SW480 (cell line): ENCODE results near the gene CCL4.
"Not testable (repeated sequence)": the region's sequence is repeated elsewhere in the genome, so short reads cannot be mapped to it uniquely, and the experiment has no call there.

Source experiments
- DNase-seq: peaks from one replicate; pipeline ENCODE4 v3.0.0-alpha.2; 2016; ENCODE audit warnings: low spot score

The CCL4 gene

DNA sequence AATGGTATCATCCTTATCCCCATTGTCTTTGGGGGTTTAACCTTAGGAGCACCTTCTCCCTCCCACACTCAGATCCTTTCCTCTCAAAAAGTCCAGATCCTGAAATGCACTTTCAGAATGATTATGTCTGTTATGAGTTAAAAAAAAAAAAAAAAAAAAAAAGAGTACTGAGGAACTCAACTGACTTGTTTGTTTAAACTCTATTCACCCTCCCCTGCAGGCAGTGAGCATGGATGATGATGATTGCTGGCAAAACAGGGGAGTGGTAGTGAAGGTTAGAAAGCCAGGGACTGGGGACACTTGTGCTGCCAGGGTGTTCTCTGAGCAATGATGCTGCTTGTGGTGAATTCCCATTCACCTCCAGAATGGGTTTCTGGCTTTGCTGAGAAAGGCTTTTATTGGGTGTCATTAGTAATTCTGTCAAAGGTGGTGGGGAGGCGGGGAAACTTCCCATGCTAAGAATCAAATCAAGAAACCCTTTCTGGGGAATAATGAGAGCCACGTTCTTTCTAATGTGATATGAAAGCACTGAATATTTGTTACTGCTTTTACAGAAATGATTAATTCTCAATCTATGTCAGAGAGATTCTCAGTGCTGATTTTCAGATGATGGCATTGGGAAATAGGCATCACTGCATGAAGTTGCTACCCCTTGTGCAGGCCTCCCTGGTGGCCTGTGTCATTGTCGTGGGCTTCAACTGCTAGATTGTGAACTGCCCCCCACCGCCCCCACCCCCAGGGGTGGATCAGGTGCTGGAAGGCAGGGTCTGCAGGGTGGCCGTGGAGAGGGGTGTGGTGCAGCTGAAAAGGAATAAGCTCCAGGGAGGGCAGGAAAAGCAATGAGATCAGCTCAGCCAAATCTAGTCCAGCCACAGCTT lies 14.1 kb downstream of the CCL4 start:
- DNase-seq: no peak

DNA sequence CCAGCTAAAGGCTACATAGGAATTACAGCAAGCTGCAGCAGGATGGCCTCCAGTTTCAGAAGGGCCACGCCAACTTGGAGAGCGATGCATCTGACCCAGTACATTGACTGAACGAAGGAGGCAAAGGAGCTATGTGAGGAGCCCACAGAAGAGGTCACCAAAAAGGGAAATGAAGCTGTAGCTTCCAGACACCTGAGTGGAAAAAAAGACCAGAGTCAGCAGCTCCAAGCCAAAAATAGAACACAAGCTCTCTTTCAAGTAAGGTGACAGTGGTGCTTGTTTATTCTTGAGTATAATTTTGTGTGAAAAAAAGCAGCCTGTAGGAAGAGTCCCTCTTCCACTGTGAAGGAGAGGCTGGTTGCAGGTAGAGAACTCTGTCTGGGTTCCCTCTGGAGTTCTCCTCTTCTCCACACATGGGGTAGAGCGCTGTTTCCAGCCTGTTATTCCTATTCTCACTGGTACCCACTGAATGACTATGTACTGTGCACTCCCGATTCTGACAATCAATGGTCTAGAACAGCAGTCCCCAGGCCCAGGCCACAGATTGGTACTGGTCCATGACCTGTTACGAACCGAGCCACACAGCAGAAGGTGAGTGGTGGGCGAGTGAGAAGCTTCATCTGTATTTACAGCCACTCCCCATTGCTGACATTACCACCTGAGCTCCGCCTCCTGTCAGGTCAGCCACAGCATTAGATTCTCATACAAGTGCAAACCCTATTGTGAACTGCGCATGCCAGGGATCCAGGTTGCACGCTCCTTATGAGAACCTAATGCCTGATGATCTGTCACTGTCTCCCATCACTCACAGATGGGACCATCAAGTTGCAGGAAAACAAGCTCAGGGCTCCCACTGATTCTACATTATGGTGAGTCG lies 15.1 kb downstream of the CCL4 start:
- no peak for DNase-seq

DNA sequence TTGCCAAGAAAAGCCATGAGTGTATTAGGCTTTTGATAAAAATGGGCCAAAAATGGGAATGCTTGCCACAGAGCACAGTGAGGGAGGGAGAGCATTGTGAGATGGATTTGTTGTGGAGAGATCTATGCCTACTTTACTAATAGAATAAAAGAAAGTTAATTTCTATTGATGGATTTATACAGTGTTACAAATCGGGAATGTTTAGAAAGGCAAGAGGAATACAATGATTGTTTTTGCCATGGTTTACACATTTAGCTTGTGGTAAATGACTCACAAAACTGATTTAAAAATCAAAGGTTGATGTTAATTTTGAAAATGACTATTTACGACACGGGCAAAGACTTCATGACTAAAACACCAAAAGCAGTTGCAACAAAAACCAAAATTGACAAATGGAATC lies 16.6 kb downstream of the CCL4 start:
- DNase-seq: no peak

DNA sequence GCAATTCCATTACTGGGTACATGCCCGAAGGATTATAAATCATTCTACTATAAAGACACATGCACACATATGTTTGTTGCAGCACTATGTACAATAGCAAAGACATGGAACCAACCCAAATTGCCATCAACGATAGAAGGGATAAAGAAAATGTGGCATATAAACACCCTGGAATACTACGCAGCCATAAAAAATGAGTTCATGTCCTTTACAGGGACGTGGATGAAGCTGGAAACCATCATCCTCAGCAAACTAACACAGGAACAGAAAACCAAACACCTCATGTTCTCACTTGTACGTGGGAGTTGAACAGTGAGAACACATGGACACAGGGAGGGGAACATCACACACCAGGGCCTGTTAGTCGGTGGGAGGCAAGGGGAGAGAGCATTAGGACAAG lies 17.5 kb downstream of the CCL4 start:
- DNase-seq: not testable (repeated sequence)

- no peak for DNase-seq
These were observed 19.8 kb downstream of the CCL4 start for GRCh38 chr17:36123431-36123830.

DNA sequence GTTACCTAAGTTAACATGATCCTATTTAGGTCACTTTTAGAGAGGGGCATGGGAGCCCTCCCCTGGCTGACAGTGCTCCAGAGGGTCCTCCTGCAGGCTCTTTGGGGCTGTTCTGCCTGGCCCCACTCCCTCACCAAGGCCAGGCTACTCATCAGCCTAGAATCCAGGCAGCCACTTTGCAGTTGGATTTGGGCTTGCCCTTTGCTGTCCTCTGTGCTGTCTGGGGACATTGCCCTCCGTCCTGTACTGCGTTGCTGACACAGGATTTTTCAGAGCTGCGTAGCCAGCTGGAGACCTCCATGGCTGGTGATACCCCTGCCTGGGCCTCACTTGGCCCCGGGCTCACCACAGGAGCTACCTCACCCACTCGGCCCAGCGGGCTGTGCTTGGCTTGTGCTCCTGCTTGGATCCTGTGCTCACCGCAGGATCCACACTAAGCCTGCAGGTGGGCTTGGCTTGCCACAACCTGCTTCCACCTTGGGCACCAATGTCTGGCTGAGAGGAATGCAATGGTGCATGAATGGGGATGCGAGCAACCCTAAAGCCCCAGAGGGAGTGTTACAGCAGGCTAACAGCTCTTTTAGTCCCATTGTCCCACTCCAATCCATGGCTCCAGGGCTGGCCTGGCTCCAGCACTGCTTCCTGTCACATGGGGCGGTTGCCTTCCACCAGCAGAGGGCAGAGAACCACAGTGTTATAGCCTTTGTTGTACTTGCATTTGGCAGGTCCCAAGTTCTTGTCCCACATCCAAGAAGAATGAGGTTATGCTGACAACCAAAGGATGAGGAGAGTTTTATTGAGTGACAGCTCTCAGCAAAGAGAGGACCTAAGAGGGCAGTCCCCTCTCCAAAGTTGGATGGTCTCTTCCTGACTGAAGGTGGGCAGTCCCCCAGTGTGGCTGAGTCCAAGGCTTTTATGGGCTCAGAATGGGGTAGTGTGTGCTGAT lies 21.5 kb downstream of the CCL4 start:
- DNase-seq: no peak

- DNase-seq: no peak
These were observed 23.7 kb downstream of the CCL4 start for GRCh38 chr17:36127199-36127893.

DNA sequence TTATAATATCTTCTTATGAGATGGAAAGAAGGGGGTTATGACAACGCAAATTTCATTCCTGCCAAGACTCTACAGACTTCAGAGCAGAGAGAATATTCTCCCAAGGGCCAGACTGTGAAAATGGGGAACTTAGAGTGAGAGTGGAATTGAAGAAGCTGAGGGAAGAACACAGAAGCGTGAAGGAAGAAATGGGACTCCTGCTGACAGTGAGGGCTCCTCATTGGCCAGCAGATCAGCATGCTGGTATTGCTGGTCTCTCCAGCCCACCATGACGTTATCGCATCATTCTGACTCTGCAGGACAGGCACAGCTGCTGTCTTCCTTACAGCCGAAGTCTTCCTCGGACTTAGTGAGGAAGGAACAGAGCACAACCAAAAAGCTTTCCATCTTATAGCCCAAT lies 24.3 kb downstream of the CCL4 start:
- DNase-seq: no peak

DNA sequence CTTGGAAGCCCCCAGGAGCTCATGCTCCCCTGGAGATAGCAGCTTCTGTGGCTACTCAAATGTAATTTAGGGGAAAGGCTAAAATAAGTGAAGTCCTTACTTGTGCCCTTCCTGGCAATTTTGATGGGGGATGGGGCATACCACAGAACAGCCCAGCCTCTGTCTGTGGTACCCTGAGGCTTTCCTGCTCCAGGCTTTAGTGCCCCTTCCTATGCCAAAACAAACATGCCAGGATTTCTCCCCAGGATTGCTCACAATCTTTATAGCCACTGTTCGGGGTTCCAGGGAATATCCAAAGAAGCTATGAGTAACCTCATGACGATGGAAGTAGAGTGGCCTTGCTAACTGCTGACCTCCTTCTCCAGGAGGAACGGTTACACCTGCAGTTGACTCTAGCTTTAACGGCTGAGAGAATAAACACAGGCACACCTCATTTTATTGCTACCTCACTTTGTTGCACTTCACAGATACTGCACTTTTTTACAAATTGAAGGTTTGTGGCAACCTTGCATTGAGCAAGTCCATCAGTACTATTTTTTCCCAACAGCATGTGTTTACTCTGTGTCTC lies 24.9 kb downstream of the CCL4 start:
- DNase-seq: no peak

DNA sequence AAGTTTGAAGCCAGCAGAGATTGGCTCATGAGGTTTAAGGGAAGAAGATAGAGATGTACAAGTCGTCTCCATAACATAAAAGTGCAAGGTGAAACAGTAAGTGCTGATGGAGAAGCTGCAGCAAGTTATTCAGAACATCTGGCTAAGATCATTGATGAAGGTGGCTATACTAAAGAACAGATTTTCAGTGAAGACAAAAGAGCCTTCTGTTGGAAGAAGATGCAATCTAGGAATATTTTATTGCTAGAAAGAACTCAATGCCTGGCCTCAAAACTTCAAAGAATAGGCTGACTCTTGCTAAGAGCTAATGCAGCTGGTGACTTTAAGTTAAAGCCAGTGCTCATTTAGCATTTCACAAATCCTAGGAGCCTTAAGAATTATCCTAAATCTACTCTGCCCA lies 26.0 kb downstream of the CCL4 start:
- no peak for DNase-seq

- no peak for DNase-seq
These were observed 26.7 kb downstream of the CCL4 start for GRCh38 chr17:36130346-36130745.

GRCh38 chr17:36131421-36131820 lies 27.8 kb downstream of the CCL4 start:
- DNase-seq: peak; percentile 16

- DNase-seq: no peak
These were observed 28.3 kb downstream of the CCL4 start for GRCh38 chr17:36131931-36132330.

- no peak for DNase-seq
These were observed 28.8 kb downstream of the CCL4 start for GRCh38 chr17:36132421-36132831.

DNA sequence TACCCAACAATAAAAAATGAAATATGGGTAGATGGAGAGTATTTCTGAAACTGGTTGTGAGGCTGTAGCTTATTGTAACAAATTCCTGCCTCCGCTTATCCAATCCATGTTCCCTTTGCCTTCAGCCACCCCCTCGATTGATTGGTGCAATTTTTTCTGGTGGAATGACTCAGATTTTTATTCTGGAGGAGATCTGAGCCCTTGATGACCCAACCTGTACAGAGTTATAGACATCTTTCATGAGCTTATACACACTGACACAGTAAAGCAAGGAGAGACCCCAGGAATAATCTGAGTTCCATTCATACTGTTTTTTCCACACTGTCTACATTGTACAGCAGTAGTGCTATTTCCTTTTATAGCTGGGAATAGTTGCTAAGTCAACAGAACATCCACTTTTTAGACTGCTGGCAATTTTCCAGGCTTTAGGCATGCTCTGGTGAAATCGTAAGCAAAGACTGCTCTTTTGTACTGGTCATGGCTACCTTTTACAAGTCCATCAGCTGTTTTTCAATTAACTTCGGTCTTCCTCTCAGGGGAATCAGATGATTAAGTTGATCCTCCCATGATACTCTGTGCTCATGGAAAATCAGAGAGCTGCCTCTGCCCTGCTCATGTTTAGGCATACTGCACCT lies 30.1 kb downstream of the CCL4 start:
- no peak for DNase-seq

- no peak for DNase-seq
These were observed 31.8 kb downstream of the CCL4 start for GRCh38 chr17:36135465-36135864.

- DNase-seq: no peak
These were observed 32.4 kb downstream of the CCL4 start for GRCh38 chr17:36136036-36136435.

- DNase-seq: peak; percentile 75
These were observed 32.8 kb downstream of the CCL4 start for GRCh38 chr17:36136439-36136838.

- no peak for DNase-seq
These were observed 38.6 kb downstream of the CCL4 start for GRCh38 chr17:36142235-36142634.

GRCh38 chr17:36142806-36143205 lies 39.2 kb downstream of the CCL4 start:
- DNase-seq: no peak

GRCh38 chr17:36144014-36144413 lies 40.4 kb downstream of the CCL4 start:
- no peak for DNase-seq
